IMR-90 (cell line): Measurements from ENCODE around the gene KCNQ2. TPM values are rescaled to one million over a fixed set of nuclear protein-coding genes. Genes with fewer than 3 reads are reported as not detected.

ENCODE experiments used
- ATAC-seq: fragments of 200-7000 bp; cut with Tn5 transposase; 2 replicates; pipeline ENCODE4 v1.9.1; 2020; ENCODE audit warnings: low read depth, mild to moderate bottlenecking, moderate library complexity
- BruUV-seq: library from RNA; stranded (reverse); fragments of 400-500 nt; replicated peaks from 2 replicates; lab custom pipeline; 2021; lab: Mats Ljungman, UMichigan
- CTCF ChIA-PET: fragments of 300-600 bp; formaldehyde crosslinking; extraction: SDS; loops from one replicate; lab custom pipeline; 2021; ENCODE audit warnings: antibody characterized with exemption; lab: Yijun Ruan, JAX
- POLR2A ChIA-PET: fragments of 300-600 bp; sonication (Branson Sonifier 250); formaldehyde crosslinking; loops from one replicate; lab custom pipeline; 2022; ENCODE audit warnings: antibody characterized with exemption; ENCODE audit not compliant: unreplicated experiment; lab: Charles Lee
- DNase-seq: peaks from one replicate; pipeline ENCODE4 v3.0.0; 2013
- H2AFZ ChIP-seq: replicated peaks from 2 replicates; pipeline ENCODE3; 2013; ENCODE audit warnings: low read length, mild to moderate bottlenecking; ENCODE audit not compliant: poor library complexity
- H2AK5ac ChIP-seq: 2 replicates; pipeline ENCODE4 v1.6.1; 2013; ENCODE audit warnings: low read depth, low read length, inconsistent platforms
- H2AK9ac ChIP-seq: replicated peaks from 2 replicates; pipeline ENCODE3; 2013; ENCODE audit warnings: mild to moderate bottlenecking, low read depth, low read length, moderate library complexity; ENCODE audit not compliant: poor library complexity
- H2BK120ac ChIP-seq: 2 replicates; pipeline ENCODE4 v1.6.1; 2013; ENCODE audit warnings: low read depth, low read length, inconsistent platforms
- H2BK15ac ChIP-seq: 3 replicates; pipeline ENCODE4 v1.6.1; 2013; ENCODE audit warnings: low read depth, low read length, inconsistent platforms
- H2BK20ac ChIP-seq: 2 replicates; pipeline ENCODE4 v1.6.1; 2013; ENCODE audit warnings: low read depth, mild to moderate bottlenecking, inconsistent platforms, low read length, moderate library complexity
- H2BK5ac ChIP-seq: 2 replicates; pipeline ENCODE4 v1.6.1; 2013; ENCODE audit warnings: mild to moderate bottlenecking, low read depth, low read length, inconsistent platforms; ENCODE audit not compliant: poor library complexity, severe bottlenecking
- H3K14ac ChIP-seq: replicated peaks from 2 replicates; pipeline ENCODE4 v1.6.1; 2013; ENCODE audit warnings: low read depth, low read length, inconsistent platforms
- H3K18ac ChIP-seq: 2 replicates; pipeline ENCODE4 v1.6.1; 2013; ENCODE audit warnings: low read depth, low read length, control low read depth
- H3K23ac ChIP-seq: 2 replicates; pipeline ENCODE4 v1.6.1; 2013; ENCODE audit warnings: low read depth, low read length, inconsistent platforms
- H3K27ac ChIP-seq: 2 replicates; pipeline ENCODE4 v1.5.1; 2013; ENCODE audit warnings: mild to moderate bottlenecking, control low read depth, low read length; ENCODE audit not compliant: insufficient read depth
- H3K27me3 ChIP-seq: 2 replicates; pipeline ENCODE4 v1.6.1; 2013; ENCODE audit warnings: low read length; ENCODE audit not compliant: control insufficient read depth, insufficient read depth
- H3K36me3 ChIP-seq: 2 replicates; pipeline ENCODE4 v1.6.1; 2013; ENCODE audit warnings: low read length, mixed read lengths; ENCODE audit not compliant: control insufficient read depth, insufficient read depth
- H3K4ac ChIP-seq: 2 replicates; pipeline ENCODE4 v1.6.1; 2013; ENCODE audit warnings: low read depth, low read length, inconsistent platforms
- H3K4me1 ChIP-seq: 2 replicates; pipeline ENCODE4 v1.6.1; 2013; ENCODE audit warnings: low read length, mixed read lengths; ENCODE audit not compliant: control insufficient read depth, insufficient read depth
- H3K4me2 ChIP-seq: 2 replicates; pipeline ENCODE4 v1.6.1; 2013; ENCODE audit warnings: low read depth, mild to moderate bottlenecking, control low read depth, low read length, moderate library complexity
- H3K4me3 ChIP-seq: 2 replicates; pipeline ENCODE4 v1.5.1; 2013; ENCODE audit warnings: low read depth, mild to moderate bottlenecking, control low read depth, low read length, moderate library complexity; ENCODE audit not compliant: insufficient read depth
- H3K56ac ChIP-seq: 2 replicates; pipeline ENCODE4 v1.6.1; 2013; ENCODE audit warnings: low read length, inconsistent platforms; ENCODE audit not compliant: insufficient read depth; ENCODE audit errors: extremely low read depth
- H3K79me1 ChIP-seq, 2 experiments: 2 replicates each; pipeline ENCODE4 v1.6.1; 2013; ENCODE audit warnings: low read length in 2 of 2, inconsistent platforms in 1 of 2, low read depth in 1 of 2
- H3K9ac ChIP-seq: 2 replicates; pipeline ENCODE4 v1.6.1; 2013; ENCODE audit warnings: low read depth, low read length, control low read depth
- H3K9me1 ChIP-seq: 2 replicates; pipeline ENCODE4 v1.6.1; 2013; ENCODE audit warnings: low read length, inconsistent platforms; ENCODE audit not compliant: insufficient read depth
- H3K9me3 ChIP-seq: 2 replicates; pipeline ENCODE4 v1.6.1; 2013; ENCODE audit warnings: low read length; ENCODE audit not compliant: control insufficient read depth, insufficient read depth
- H4K20me1 ChIP-seq: 2 replicates; pipeline ENCODE4 v1.6.1; 2013; ENCODE audit warnings: low read length, inconsistent platforms; ENCODE audit not compliant: insufficient read depth
- H4K5ac ChIP-seq: 2 replicates; pipeline ENCODE4 v1.6.1; 2013; ENCODE audit warnings: mild to moderate bottlenecking, low read depth, low read length, control low read depth
- H4K8ac ChIP-seq, 2 experiments: 2 replicates each; pipeline ENCODE4 v1.6.1; 2013; ENCODE audit warnings: low read depth in 2 of 2, low read length in 2 of 2, control low read depth in 1 of 2, inconsistent platforms in 1 of 2
- H4K91ac ChIP-seq: 2 replicates; pipeline ENCODE4 v1.6.1; 2013; ENCODE audit warnings: low read depth, low read length, inconsistent platforms; ENCODE audit not compliant: insufficient read depth
- POLR2A ChIP-seq: IDR thresholded peaks from 2 replicates; pipeline ENCODE4 v1.6.1; 2012; ENCODE audit warnings: mild to moderate bottlenecking, low read depth, low read length
- RCOR1 ChIP-seq: IDR thresholded peaks from 2 replicates; pipeline ENCODE4 v1.6.1; 2012; ENCODE audit warnings: mild to moderate bottlenecking, low read length, improper control_type of control experiment; ENCODE audit not compliant: insufficient replicate concordance
- WGBS, 2 experiments: methylation state at CpG; one replicate each; pipeline versions ENCODE4 v1.1.5 to v1.1.7; 2013; ENCODE audit warnings: missing lambda C conversion rate in 2 of 2; ENCODE audit not compliant: insufficient read length in 1 of 2; ENCODE audit errors: extremely low coverage in 2 of 2; 5-methylcytosine and 5-hydroxymethylcytosine counted together
- dilution Hi-C: fragments of 300-500 bp; cut with HindIII; formaldehyde crosslinking; loops from one replicate; pipeline ENCODE4 v1.14.3; 2018; ENCODE audit warnings: low sequenced_read_pairs; ENCODE audit not compliant: unreplicated experiment
- in situ Hi-C: fragments of 300-500 bp; cut with MboI; formaldehyde crosslinking; loops from 3 replicates; pipeline ENCODE4 v1.14.3; 2019; ENCODE audit warnings: low sequenced_read_pairs, inconsistent platforms, mixed read lengths
- intact Hi-C: fragments of 100-400 bp; cut with micrococcal nuclease; formaldehyde crosslinking; loops from 2 replicates; pipeline ENCODE4 v1.10.0; 2022
- polyA plus RNA-seq, 3 experiments: library from polyadenylated mRNA; depleted of rRNA; stranded (reverse); fragments of >200 nt; gene quantifications; 2 replicates each; pipeline ENCODE4 v1.2.3, GENCODE V29; 2012; ENCODE audit warnings: low replicate concordance in 1 of 3
- total RNA-seq: library from RNA; depleted of rRNA; stranded (reverse); fragments of >200 nt; gene quantifications from 2 replicates; pipeline ENCODE4 v1.2.3, GENCODE V29; 2012

The KCNQ2 gene
- total and polyA plus RNA-seq, 2 of the 4 experiments (the other 2 are of a cell fraction): 0.02 TPM; not detected in 1

- H3K56ac ChIP-seq: no peak overlapping the region
- H2BK5ac ChIP-seq: no peak overlapping the region
- no peak overlapping the region for H4K5ac ChIP-seq
- H2BK20ac ChIP-seq: no peak overlapping the region
- H2AK9ac ChIP-seq: no peak overlapping the region
- H3K23ac ChIP-seq: no peak overlapping the region
- H3K79me1 ChIP-seq: no peaks in the 10 kb centered on the region
- DNase-seq (no peak), ATAC-seq (no peak)
- H4K91ac ChIP-seq: no peak overlapping the region
- BruUV-seq: no TSS peak
- H3K27ac ChIP-seq: no peak overlapping the region
- H2BK120ac ChIP-seq: no peak overlapping the region
- H3K4me1 ChIP-seq: no peaks in the 10 kb centered on the region
- H3K4ac ChIP-seq: no peak overlapping the region
- WGBS, 2 experiments: 73% methylated on average over 12 of the region's 27 CpGs; no CpG with 5 or more reads in 1 of the 2 experiments
- H3K36me3 ChIP-seq: no peaks in the 10 kb centered on the region
- H4K8ac ChIP-seq: no peak overlapping the region
- no peak for TF ChIP-seq RCOR1
- no peak for TF ChIP-seq POLR2A
- H4K20me1 ChIP-seq: no peaks in the 10 kb centered on the region
- intact Hi-C loops (no loop called here), in situ Hi-C loops (no loop called here), dilution Hi-C loops (no loop called here)
- POLR2A ChIA-PET: no interaction called here
- CTCF ChIA-PET: no interaction called here
- no peak overlapping the region for H2AFZ ChIP-seq
- H3K9me1 ChIP-seq: no peaks in the 10 kb centered on the region
- H3K4me2 ChIP-seq: no peak overlapping the region
- H3K9me3 ChIP-seq: no peaks in the 10 kb centered on the region
- H3K14ac ChIP-seq: no peak overlapping the region
- no peak overlapping the region for H2AK5ac ChIP-seq
- H3K18ac ChIP-seq: no peak overlapping the region
- no peak overlapping the region for H3K4me3 ChIP-seq
- no peak overlapping the region for H3K9ac ChIP-seq
- peaks cover 6% of the 10 kb centered on the region; the same call in 1 of the 2 replicates for H3K27me3 ChIP-seq
- no peak overlapping the region for H2BK15ac ChIP-seq
Measured at GRCh38 chr20:63427724-63428330, 44.6 kb downstream of the KCNQ2 start.
